HEK293 (cell line): ENCODE results near the gene HECA.

Source experiments
- BCL11B ChIP-seq: fragments of 450-650 bp; formaldehyde crosslinking; IDR thresholded peaks from 2 replicates; pipeline ENCODE4 v1.5.1; 2016; ENCODE audit warnings: low read depth, missing biosample characterization, missing genetic modification characterization
- CTCF ChIP-seq: fragments of 450-650 bp; formaldehyde crosslinking; IDR thresholded peaks from 2 replicates; pipeline ENCODE4 v1.5.1; 2016; ENCODE audit warnings: missing biosample characterization, missing genetic modification characterization
- GLIS2 ChIP-seq: fragments of 450-650 bp; formaldehyde crosslinking; IDR thresholded peaks from 2 replicates; pipeline ENCODE4 v1.5.1; 2016; ENCODE audit warnings: missing biosample characterization, missing genetic modification characterization
- KLF1 ChIP-seq: fragments of 450-650 bp; formaldehyde crosslinking; IDR thresholded peaks from 2 replicates; pipeline ENCODE4 v1.5.1; 2016; ENCODE audit warnings: missing biosample characterization, missing genetic modification characterization
- KLF7 ChIP-seq: fragments of 450-650 bp; formaldehyde crosslinking; IDR thresholded peaks from 2 replicates; pipeline ENCODE4 v1.5.1; 2016; ENCODE audit warnings: missing biosample characterization, missing genetic modification characterization, borderline replicate concordance
- PBX3 ChIP-seq: sonication (generic); formaldehyde crosslinking; IDR thresholded peaks from 2 replicates; pipeline ENCODE4 v1.8.1; 2022; ENCODE audit warnings: mild to moderate bottlenecking, moderate library complexity, missing genetic modification reagents
- SP3 ChIP-seq: fragments of 450-650 bp; formaldehyde crosslinking; IDR thresholded peaks from 2 replicates; pipeline ENCODE4 v1.5.1; 2016; ENCODE audit warnings: missing biosample characterization, missing genetic modification characterization
- ZNF175 ChIP-seq: fragments of 450-650 bp; formaldehyde crosslinking; IDR thresholded peaks from 2 replicates; pipeline ENCODE4 v1.5.1; 2016; ENCODE audit warnings: missing biosample characterization, missing genetic modification characterization
- ZNF501 ChIP-seq: fragments of 450-650 bp; formaldehyde crosslinking; IDR thresholded peaks from 2 replicates; pipeline ENCODE4 v1.5.1; 2016; ENCODE audit warnings: missing biosample characterization, missing genetic modification characterization
- ZNF549 ChIP-seq: fragments of 450-650 bp; IDR thresholded peaks from 2 replicates; pipeline ENCODE4 v1.5.1; 2018; ENCODE audit warnings: missing biosample characterization, missing genetic modification characterization, mild to moderate bottlenecking, inconsistent platforms, moderate library complexity
- ZNF843 ChIP-seq: fragments of 450-650 bp; formaldehyde crosslinking; IDR thresholded peaks from 2 replicates; pipeline ENCODE4 v1.5.1; 2016; ENCODE audit warnings: missing biosample characterization, missing genetic modification characterization
- ZSCAN30 ChIP-seq: fragments of 450-650 bp; IDR thresholded peaks from 2 replicates; pipeline ENCODE4 v1.5.1; 2018; ENCODE audit warnings: missing biosample characterization, mild to moderate bottlenecking, missing genetic modification characterization, moderate library complexity
- TF ChIP-seq, protein P1 (sequence below): fragments of 450-650 bp; formaldehyde crosslinking; IDR thresholded peaks from 2 replicates; pipeline ENCODE4 v1.5.1; 2016; ENCODE audit warnings: missing biosample characterization, missing genetic modification characterization, borderline replicate concordance
- TF ChIP-seq, protein P2 (sequence below): fragments of 450-650 bp; formaldehyde crosslinking; IDR thresholded peaks from 2 replicates; pipeline ENCODE4 v1.5.1; 2016; ENCODE audit warnings: missing biosample characterization, missing genetic modification characterization

GRCh38 chr6:139159016-139159415 is 24.1 kb downstream of the HECA start:
- no peak for TF ChIP-seq ZSCAN30 (tag by site-specific recombination)
- TF ChIP-seq GLIS2 (tag by site-specific recombination) = no peak
- TF ChIP-seq CTCF = no peak
- no peak for TF ChIP-seq SP3
- no peak for TF ChIP-seq ZNF175 (tag by site-specific recombination)
- TF ChIP-seq, protein P1, sequence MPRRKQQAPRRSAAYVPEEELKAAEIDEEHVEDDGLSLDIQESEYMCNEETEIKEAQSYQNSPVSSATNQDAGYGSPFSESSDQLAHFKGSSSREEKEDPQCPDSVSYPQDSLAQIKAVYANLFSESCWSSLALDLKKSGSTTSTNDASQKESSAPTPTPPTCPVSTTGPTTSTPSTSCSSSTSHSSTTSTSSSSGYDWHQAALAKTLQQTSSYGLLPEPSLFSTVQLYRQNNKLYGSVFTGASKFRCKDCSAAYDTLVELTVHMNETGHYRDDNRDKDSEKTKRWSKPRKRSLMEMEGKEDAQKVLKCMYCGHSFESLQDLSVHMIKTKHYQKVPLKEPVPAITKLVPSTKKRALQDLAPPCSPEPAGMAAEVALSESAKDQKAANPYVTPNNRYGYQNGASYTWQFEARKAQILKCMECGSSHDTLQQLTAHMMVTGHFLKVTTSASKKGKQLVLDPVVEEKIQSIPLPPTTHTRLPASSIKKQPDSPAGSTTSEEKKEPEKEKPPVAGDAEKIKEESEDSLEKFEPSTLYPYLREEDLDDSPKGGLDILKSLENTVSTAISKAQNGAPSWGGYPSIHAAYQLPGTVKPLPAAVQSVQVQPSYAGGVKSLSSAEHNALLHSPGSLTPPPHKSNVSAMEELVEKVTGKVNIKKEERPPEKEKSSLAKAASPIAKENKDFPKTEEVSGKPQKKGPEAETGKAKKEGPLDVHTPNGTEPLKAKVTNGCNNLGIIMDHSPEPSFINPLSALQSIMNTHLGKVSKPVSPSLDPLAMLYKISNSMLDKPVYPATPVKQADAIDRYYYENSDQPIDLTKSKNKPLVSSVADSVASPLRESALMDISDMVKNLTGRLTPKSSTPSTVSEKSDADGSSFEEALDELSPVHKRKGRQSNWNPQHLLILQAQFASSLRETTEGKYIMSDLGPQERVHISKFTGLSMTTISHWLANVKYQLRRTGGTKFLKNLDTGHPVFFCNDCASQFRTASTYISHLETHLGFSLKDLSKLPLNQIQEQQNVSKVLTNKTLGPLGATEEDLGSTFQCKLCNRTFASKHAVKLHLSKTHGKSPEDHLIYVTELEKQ (tag by site-specific recombination) = no peak
- no peak for TF ChIP-seq KLF1
- no peak for TF ChIP-seq KLF7 (tag by site-specific recombination)
- TF ChIP-seq ZNF501 = no peak
- TF ChIP-seq PBX3 (CRISPR knock-in tag) = no peak
- no peak for TF ChIP-seq ZNF843
- TF ChIP-seq, protein P2, sequence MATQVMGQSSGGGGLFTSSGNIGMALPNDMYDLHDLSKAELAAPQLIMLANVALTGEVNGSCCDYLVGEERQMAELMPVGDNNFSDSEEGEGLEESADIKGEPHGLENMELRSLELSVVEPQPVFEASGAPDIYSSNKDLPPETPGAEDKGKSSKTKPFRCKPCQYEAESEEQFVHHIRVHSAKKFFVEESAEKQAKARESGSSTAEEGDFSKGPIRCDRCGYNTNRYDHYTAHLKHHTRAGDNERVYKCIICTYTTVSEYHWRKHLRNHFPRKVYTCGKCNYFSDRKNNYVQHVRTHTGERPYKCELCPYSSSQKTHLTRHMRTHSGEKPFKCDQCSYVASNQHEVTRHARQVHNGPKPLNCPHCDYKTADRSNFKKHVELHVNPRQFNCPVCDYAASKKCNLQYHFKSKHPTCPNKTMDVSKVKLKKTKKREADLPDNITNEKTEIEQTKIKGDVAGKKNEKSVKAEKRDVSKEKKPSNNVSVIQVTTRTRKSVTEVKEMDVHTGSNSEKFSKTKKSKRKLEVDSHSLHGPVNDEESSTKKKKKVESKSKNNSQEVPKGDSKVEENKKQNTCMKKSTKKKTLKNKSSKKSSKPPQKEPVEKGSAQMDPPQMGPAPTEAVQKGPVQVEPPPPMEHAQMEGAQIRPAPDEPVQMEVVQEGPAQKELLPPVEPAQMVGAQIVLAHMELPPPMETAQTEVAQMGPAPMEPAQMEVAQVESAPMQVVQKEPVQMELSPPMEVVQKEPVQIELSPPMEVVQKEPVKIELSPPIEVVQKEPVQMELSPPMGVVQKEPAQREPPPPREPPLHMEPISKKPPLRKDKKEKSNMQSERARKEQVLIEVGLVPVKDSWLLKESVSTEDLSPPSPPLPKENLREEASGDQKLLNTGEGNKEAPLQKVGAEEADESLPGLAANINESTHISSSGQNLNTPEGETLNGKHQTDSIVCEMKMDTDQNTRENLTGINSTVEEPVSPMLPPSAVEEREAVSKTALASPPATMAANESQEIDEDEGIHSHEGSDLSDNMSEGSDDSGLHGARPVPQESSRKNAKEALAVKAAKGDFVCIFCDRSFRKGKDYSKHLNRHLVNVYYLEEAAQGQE (tag by site-specific recombination) = no peak
- TF ChIP-seq BCL11B (tag by site-specific recombination) = no peak
- TF ChIP-seq ZNF549 (tag by site-specific recombination) = no peak
